ENCODE measurements around the gene SDK2. TPM values are rescaled to one million over a fixed set of nuclear protein-coding genes. Genes with fewer than 3 reads are reported as not detected.

The SDK2 gene, protein sequence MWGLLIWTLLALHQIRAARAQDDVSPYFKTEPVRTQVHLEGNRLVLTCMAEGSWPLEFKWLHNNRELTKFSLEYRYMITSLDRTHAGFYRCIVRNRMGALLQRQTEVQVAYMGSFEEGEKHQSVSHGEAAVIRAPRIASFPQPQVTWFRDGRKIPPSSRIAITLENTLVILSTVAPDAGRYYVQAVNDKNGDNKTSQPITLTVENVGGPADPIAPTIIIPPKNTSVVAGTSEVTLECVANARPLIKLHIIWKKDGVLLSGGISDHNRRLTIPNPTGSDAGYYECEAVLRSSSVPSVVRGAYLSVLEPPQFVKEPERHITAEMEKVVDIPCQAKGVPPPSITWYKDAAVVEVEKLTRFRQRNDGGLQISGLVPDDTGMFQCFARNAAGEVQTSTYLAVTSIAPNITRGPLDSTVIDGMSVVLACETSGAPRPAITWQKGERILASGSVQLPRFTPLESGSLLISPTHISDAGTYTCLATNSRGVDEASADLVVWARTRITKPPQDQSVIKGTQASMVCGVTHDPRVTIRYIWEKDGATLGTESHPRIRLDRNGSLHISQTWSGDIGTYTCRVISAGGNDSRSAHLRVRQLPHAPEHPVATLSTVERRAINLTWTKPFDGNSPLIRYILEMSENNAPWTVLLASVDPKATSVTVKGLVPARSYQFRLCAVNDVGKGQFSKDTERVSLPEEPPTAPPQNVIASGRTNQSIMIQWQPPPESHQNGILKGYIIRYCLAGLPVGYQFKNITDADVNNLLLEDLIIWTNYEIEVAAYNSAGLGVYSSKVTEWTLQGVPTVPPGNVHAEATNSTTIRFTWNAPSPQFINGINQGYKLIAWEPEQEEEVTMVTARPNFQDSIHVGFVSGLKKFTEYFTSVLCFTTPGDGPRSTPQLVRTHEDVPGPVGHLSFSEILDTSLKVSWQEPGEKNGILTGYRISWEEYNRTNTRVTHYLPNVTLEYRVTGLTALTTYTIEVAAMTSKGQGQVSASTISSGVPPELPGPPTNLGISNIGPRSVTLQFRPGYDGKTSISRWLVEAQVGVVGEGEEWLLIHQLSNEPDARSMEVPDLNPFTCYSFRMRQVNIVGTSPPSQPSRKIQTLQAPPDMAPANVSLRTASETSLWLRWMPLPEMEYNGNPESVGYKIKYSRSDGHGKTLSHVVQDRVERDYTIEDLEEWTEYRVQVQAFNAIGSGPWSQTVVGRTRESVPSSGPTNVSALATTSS (N-terminal part only)
- polyA plus RNA-seq (ENCODE audit: insufficient read length in 10 of 10) = 10 to 100 TPM; 19.4 to 32.3 (median 25.3) TPM
- long read RNA-seq, donor 1 = 0 reads
- long read RNA-seq, donor 2 = 0 reads
- long read RNA-seq, donor 3 = 0 reads
- long read RNA-seq, donor 4 = 0 reads
- long read RNA-seq, donor 5 = 0 reads
- long read RNA-seq, donor 6 = 0 reads
- long read RNA-seq, donor 7, partial matches to known transcripts = 46 of 46 reads
- long read RNA-seq, donor 7, other reads (novel, unspliced or antisense) = 0 of 46 reads
- long read RNA-seq, donor 8 = 0 reads
- long read RNA-seq, donor 9 = 0 reads

DNA sequence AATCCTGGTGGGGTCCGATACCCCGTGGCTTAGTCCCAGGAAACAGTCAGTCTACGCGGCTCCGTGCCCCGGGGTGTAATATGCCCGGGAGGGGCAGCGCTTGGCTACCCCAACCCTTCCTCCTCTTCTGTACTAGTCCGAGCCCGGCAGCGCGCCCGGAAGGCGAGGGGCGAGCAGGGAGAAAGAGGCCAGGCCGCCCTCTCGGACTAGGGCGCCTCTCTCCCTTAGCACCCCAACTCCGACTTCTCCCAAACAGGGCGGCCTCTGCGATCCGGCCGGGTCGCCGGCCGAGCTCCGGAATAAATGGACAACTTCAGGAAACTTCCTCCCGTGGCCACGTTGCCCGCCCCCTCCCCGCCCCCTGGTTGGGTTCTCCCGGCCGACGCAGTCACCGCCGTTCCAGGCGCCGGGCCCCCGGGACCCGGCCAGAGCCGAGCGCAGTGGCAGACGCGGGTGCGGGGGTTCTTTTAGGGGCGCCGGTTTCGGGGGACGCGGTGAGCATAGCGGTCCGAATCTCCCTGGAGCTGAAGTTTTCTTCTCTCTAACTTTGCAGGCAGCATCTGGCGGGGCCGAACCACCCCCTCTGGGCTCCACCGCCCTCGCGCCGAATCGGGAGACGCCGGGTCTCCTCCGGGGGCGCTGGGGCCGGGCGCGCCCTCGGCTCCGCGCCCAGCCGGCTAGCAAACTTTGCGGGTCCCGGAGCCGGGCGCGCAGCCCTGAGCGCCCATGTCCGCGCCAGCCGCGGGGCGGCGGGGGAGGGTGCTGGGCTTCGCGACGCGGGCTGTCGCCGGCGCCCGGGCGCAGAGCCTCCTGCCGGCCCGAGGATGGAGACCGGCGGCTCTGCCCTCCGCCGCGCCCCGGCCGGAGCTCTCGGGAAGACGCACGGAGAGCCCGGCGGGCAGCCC lies at the start of gene SDK2:
SDK2 (minus strand) TSS at position 301 of the 905 bp plus-strand sequence. CDS start 357 bp downstream, outside the sequence.
- peak in 2 of 3 donors; percentile 47 to 74 for DNase-seq

DNA sequence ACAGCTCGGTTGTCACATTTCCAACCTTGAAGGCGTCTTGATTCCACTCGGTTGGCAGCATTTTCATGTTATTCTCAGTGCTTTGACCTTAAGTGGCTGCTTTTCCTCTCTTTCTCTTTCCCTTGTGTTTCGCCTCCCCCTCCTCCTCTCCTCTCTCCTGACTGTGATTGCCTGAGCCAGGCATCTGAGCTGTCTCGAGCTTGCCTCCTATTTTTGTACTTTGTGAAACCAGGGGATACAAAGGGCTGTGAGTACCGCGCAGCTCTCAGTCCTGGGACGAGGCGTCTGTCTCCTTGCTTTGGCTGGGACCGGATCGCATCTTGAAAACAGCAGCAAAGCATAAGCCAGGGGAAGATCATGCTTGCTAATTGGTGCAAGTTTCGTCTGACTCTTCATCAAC lies 48.8 kb upstream of the SDK2 start:
- DNase-seq = no peak

DNA sequence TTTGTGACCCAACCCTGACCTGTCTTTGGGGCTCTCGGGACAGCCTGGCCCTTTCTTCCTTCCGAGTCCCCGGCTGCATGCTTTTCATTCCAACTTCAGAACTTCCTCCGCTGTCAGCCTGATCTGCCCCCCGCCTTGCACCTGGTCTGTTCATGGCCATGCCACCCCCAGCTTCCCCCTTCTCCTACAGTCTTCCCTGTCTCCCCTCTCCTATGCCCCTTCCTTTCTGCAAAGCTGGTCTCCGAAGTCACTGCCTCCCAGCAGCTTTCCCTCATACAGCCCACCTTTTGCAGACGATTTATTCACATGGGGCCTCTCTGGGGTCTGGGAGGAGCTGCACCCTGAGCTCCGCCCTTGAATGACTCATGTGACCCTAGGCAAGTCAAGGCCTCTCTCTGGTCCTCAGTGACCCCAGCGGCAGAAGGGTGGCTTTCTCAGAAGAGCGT lies 47.1 kb upstream of the SDK2 start:
- DNase-seq = no peak

DNA sequence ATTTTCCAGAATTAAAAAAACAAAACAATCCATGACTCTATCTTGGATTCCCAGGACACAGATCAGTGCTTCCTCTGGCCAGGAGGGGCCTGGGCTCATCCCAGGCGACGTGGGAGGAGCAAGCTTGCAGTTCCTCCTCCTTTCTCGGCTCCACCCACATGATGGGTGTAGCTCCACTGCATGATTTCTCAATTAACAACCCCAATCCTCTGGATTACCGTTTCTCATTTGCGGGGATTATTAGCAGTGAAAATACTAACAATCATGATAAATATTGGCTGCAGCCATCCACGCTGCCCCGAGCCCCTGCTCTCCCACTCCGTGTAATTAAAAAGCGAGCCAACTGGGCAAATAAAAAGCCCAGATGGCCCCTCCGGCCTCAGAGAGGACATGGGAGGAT lies 46.4 kb upstream of the SDK2 start:
- no peak for DNase-seq

DNA sequence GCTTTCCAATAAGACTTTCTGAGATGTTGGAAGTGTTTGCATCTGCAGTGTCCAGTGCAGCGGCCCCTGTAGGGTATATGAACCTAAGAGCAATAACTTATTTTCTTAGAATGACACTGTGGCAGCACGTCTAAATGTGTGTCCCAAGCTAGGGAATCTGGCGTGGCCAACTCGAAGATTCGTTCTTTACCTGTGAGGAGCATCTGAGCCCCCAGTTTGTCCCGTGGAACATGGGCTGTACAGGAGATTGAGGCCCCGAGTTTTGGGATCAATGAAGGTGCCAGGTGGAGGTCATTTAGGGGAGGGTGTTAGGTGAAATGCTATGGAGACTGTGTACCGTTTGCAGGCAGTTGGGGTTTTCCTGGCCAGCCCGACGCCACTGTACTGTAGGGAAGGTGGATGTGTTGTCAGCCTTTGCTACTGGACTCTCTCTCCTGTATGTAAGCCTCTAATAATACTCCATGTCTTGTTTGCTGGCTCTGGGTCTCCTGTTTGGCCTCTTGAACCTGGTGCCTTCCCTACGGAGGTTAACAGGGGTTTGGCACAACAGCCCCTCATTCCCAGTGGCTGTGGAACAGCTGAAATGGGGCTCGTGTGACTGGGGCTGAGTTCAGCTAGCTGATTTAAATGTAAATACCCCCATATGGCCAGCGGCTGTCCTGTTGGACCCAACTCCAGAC lies 45.5 kb upstream of the SDK2 start:
- no peak for DNase-seq

DNA sequence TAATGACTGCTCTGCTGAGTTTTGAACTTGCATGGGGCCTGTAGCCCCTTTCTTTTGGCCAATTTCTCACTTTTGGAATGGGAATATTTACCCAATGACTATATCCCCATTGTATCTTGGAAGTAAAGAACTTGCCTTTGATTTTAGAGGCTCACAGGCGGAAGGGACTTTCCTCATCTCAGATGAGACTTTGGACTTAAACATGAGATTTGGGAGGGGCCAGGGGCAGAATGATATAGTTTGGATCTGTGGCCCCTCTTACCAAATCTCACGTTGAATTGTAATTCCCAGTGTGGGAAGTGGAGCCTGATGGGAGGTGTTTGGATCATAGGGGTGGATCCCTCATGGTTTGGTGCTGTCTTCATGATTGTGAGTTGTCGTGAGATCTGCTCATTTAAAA lies 42.7 kb upstream of the SDK2 start:
- DNase-seq = no peak

DNA sequence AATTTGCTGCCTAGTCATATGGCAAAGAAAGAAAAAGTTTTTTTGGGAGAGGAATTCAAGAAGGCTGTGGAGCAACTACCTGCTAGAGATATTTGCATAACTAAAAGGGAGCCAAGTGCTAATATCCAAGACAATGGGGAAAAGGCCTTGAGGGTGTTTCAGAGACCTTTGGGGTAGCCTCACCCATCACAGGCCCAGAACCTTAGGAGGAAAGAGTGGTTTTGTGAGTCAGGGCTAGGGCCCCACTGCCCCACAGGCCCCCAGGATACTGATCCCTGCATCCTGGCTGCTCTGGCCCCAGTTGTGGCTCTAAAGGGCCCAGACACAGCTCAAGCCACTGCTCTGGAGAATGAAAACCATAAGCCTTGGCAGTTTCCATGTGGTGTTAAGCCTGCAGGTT lies 41.9 kb upstream of the SDK2 start:
- DNase-seq = no peak

DNA sequence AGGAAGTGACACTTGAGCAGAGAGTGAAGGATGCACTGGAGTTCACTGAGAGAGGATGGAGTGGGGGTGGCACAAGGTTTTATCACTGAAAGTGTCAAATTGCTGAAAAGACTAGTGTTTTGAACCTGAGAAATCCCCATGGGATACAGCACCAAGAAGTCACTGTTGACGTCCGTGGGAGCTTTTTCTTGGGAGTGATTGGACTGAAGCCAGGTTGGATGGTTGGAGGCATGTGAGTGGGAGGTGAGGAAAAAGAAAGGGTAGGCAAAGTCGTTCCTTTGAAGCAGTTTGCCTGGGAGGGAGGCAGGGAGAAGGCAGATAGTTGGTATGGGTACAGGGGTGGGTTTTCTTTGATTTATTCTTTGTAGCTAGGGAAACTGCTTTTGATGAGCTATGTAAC lies 39.9 kb upstream of the SDK2 start:
- no peak for DNase-seq

DNA sequence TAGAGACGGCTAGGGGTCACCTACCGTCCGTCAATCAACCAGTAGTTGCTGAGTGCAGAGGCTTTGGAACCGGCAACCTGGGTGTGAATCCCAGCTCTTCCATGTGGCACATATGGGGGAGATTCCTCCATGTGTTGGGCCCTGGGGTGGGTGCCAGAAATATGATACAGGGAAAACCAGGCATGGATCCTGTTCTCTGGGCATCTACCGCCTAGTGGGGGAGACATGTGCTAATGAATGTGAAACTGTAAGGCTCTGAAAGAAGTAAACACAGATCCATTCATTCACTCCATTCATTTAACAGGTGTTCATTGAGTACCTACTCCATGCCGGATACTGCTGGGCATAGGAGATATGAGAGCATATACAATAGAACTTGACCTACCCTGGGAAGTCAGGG lies 39.5 kb upstream of the SDK2 start:
- DNase-seq = no peak

DNA sequence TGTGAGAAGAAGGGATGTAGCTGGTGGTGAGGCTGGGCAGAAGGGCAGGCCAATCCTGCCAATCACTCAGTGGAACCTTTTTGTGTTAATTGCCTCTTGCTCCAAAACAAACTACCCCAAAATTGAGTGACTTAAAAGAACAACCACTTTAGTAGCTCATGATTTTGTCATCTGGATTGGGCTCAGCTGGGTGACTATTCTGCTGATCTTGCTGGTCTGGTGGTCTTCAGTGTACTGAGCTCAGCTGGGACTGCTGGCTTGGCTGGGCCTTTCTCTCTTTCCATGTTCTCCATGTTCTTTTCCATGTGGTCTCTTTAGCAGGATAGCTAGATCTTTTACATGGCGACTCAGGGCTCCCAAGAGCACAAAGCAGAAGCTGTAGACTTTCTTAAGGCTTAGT lies 37.7 kb upstream of the SDK2 start:
- no peak for DNase-seq

DNA sequence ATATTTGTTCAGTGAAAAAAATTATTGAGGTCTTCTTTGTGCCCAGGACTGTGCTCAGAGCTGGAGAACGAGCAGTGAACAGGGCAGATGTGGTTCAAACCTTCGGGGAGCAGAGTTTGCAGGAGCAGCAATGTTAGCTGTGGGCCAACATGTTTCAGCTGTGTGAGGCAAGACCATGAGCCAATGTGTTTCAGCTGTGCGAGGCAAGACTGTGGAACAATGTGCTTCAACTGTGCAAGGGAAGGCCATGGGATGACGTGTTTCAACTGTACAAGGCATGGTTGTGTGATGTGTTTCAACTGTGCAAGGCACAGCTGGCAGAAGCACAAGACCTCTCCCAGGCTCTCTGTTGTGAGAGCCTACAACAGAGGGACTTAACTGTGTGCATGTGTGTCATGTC lies 35.2 kb upstream of the SDK2 start:
- no peak for DNase-seq

DNA sequence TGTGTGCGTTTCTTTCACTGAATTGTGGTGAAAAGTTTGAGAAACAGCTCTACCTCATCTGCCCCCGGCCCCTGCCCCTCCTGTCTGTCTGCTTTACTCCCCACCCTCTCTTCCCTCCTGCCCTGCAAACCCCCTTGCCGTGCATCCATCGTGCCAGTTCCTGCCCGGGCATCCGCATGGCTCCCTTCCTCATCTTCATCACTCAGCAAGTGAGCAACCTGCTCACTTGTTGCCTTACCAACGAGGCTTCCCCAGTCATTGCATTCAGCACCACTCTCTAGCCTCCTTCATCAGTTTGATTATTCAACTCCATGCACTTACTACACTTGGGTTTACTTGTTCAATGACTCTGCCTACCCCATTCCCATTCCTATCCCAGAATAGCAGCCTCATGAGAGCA lies 34.8 kb upstream of the SDK2 start:
- no peak for DNase-seq

DNA sequence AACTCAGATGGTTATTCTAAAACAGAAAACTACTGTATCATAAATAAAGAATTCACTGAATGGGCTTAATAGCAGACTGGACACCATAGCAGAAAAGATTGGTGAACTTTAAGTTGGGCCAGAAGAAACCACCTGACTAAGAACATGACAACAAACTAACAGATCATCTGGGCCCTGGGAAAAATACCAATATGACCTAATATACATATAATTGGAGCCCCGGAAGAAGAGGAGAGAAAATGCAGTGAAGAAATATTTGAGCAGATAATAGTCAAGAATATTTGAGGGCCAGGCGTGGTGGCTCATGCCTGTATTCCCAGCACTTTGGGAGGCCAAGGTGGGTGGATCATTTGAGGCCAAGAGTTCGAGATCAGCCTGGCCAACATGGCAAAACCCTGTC lies 25.5 kb upstream of the SDK2 start:
- DNase-seq = no peak

DNA sequence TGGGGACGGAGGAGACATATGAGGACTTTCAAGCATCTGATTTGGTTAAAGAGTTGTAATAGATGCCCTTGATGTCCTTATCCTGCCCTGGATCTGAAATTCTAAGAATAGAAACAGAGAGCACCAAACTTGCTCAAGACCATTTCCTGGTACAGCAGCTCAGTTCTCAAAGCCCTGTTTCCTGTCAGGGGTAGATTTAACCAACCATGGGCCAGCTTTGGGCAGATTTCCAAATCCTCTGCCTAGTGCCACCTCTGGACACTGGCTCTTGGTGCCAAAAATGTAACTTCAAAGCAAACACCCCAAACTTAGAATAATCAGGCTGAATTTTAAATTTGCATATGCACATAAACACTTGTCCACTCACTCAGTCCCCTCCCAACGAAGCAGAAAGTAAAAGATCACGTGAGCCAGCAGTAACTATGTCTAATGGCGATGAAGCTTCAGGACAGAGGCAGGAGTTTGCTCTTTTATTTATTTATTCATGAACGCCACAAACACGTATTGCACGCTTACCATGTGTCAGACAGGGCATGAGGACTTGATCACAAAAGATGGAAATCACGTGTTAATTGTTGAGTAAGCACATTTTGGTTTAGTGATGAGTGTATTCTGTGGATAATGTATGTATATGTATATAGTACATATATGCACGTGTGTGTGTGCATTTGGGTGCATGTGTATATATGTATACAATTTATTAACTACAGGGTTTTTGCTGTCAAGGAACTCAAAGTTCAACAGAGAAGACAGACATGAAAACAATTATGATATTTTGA lies 23.1 kb upstream of the SDK2 start:
- no peak for DNase-seq

DNA sequence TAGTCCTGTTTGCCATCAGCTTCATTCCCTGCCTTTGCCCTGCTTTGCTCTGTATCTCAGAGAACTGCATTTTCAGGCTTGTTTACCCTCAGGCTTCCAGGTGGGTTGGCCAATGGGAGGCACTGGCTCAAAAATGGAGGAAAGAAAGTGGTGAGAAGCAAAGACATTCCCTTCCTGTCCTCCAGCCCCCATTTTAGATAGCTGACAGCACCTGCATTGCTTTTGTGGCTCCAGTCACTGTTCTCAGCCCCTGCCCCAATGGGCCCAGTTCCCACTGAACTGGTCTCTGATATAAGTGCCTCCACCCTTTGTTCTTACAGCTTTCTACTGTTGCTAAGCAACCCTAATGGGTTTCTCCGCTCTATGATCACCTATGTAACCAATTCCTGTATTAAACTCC lies 19.4 kb upstream of the SDK2 start:
- no peak for DNase-seq

DNA sequence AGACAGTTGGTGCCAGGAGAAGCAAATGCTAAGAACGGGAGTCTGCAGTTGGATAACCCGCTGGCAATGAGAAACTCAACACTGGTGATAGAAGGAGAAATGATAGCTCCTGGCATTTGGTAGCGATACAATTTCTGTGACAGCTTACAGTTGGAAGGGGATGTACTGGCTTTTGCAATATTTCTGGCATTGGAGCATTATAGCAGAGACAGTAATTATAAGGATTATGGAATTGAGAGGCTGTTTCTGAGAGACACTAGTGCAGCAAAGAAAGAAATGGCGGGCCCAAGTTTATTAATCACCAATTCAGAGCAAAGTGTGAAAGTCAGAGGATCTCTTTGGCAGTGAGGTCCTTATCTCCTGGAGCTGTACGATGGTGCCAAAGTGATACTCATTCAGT lies 16.1 kb upstream of the SDK2 start:
- DNase-seq = no peak

DNA sequence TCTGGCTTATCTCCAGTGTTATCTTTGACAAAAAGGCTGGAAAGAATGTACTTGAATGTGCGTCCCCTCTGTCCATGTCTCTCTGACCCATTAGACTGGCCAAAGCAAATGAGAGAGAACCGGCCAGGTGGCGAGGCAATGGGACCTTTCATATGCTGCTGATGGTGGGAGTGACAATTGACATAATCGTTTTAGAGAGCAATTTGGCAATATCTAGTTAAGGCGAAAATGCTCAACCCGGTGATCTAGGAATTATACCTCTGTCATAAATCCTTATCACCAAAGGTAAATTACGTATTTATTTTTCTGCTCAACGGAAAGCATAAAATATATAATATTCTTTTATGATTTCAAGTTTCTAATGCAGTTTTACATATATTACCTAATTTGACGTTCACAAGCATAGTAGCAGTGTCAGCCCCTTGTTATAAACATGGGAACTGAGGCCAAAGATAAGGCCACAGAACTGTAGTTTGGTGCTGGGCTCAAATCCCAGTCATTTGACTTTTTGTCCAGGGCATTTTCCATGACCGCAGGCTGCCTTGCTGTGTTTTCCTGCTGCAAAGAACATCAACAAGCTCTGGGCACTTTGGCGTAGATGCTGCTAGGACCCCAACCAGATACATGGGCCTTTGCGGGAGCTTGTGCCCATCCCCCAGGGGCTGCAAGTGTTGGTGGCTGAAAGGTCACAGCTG lies 14.7 kb upstream of the SDK2 start:
- DNase-seq = no peak

DNA sequence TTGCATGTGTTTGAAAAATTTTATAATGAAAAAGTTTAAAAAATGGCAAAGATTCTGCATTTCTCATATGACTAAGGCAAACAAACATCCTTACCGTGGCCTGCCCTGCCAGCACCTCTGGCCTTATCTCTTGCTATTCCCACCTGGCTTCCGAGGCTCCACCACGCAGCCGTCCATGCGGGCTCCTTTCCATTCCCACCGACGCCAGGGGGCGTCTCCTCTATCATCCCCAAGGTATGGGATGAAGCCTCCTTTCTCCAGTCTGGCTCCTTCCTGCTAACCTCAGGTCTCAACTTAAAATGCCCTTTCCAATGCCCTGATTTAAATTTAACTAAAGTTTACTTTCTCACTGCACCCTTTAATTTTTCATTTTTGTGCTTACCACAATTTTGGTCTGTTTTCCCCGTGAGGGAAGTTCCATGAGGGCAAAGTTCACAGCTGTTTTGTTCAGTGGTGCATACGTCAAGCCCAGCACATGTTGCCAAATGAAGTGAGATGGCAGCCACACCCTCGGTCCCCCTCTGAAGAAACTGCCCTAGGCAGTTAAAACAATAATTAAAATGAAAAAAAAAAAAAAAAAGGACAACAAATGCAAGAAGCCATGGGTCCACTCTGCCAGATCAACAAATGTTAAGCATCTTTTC lies 13.3 kb upstream of the SDK2 start:
- DNase-seq = peak in 2 of 3 donors; percentile 39 to 40
